Measurements from ENCODE around the gene CKAP5.

- TF ChIP-seq CTCF (IDR thresholded peaks at IDR 0.05) (no peak), POLR2A (IDR thresholded peaks at IDR 0.05) (no peak)
Observed at GRCh38 chr11:46760429-46761128, 85.5 kb downstream of the CKAP5 start.
